ENCODE data around the gene RPL18A.
A peak's percentile ranks its signal among the peaks of the same experiment; 100 is the strongest.

RPL18A gene

GRCh38 chr19:17859533-17860330 lies at the start of gene RPL18A:
Gene RPL18A (plus strand): TSS chr19:17859910. CDS start chr19:17859957, 47 bp downstream.
- DNase-seq, result peak; percentile 100

GRCh38 chr19:17811103-17811502 lies 48.6 kb upstream of the RPL18A start:
- no peak for DNase-seq

DNA sequence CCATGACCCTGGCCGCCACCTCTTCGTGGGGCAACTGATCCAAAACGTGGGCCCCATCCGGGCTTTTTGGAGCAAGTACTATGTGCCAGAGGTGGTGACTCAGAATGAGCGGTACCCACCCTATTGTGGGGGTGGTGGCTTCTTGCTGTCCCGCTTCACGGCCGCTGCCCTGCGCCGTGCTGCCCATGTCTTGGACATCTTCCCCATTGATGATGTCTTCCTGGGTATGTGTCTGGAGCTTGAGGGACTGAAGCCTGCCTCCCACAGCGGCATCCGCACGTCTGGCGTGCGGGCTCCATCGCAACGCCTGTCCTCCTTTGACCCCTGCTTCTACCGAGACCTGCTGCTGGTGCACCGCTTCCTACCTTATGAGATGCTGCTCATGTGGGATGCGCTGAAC lies 48.0 kb upstream of the RPL18A start:
- no peak for DNase-seq

- no peak for DNase-seq
Observed at GRCh38 chr19:17812099-17812498, 47.6 kb upstream of the RPL18A start.

GRCh38 chr19:17817668-17818363 lies 41.9 kb upstream of the RPL18A start:
- no peak for DNase-seq

DNA sequence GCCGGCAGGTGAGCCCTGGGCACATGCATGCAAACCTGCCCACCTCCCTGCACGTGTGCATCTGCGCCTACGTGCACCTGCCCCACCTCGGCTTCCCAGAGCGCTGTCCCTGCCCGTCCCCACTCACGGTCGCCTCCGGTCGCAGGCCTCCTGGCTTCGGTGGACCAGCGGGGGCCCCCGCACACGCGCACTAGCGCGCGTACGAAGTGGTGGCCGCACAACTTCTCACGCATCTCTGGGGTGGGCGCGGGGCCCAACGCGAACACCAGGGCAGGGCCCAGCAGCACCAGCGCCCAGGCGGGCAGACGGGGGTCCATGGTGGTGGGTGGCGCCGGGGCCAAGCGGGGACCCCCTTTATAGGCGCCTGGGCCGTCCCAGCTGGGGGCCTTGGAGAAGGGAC lies 38.5 kb upstream of the RPL18A start, which contains the start of gene INSL3:
TSS of gene INSL3 (minus strand) at position 330 of the 400 bp plus-strand sequence. CDS start at position 317, 13 bp downstream.
- no peak for DNase-seq

DNA sequence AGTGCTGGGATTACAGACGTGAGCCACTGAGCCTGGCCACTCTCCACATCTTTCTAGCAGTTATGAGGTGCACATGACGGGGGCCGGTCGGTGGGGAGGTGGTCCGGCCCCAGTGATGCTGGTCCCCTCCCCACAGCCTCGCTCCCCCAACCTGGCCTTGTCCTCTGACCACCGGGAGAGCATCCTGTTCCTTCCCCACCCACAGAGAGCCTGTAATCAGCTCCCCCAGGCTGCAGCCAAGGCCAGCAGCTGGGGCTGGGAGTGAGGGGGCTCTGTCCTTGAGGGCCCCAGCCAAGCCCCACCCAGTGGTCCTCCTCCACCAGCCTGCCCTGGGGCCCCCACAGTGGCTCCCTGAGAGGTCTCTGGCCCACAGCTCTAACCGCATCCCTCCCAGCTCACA lies 35.4 kb upstream of the RPL18A start:
- DNase-seq, result no peak

GRCh38 chr19:17826508-17827056 lies 33.1 kb upstream of the RPL18A start:
- DNase-seq, result no peak

- DNase-seq, result no peak
Observed at GRCh38 chr19:17829855-17830566, 29.7 kb upstream of the RPL18A start.

GRCh38 chr19:17830567-17831418 lies 28.9 kb upstream of the RPL18A start:
- DNase-seq, result peak; percentile 45 to 57

DNA sequence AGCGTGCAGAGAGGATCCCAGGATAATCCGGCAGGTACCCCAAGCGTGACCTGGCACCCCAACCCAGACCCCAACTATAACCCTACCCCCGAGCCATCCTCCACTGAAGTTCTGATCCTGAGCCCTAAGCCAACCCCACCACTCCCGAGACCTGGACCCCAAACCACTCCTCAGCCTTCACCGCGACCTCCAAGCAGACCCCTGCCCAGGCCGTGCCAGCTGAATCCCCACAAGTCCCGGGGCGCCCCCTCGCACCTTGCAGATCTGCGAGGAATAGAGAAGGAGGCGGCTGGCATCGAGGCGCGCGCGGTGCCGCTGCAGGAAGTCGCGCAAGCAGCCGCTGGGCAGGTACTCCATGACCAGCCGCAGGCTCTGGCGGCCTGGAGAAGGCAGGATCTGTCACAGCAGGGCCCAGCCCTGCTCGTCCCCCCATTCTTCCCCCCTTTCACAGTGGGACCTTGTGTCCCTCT lies 28.3 kb upstream of the RPL18A start:
- DNase-seq, result no peak

DNA sequence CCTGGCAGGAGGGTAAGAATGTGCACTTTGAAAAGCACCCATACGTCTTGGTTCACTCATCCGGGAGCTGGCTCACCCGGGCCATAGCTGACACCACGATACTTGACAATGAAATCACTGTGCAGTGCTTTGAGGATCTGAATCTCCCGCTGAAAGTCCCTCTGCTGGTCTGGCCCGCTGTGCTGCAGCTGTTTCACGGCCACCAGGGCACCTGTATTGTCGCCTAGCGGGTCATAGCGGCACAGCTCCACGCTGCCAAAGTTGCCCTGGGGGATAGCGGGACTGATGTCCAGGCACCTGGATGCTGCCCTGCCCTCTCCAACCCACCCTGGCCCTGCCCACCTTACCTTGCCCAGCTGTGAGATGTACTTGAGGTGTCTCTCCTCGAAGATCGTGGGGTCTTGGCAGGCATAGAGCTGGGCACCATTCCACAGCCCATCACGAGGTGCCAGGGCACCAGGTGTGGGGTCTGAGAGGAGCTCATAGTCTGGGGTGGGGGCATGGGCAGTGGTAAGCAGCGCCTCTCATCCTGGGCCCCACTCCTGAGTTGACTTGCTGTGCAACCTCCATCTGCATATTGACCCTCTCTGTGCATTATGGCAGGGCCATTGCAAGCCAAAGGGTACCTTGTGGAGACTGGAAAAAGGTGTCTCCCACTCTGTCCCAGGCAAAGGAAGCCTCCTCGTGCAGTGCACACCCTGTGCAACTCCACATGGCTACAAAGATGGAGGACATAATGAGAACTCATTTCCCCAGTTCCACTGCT lies 27.1 kb upstream of the RPL18A start:
- no peak for DNase-seq

DNA sequence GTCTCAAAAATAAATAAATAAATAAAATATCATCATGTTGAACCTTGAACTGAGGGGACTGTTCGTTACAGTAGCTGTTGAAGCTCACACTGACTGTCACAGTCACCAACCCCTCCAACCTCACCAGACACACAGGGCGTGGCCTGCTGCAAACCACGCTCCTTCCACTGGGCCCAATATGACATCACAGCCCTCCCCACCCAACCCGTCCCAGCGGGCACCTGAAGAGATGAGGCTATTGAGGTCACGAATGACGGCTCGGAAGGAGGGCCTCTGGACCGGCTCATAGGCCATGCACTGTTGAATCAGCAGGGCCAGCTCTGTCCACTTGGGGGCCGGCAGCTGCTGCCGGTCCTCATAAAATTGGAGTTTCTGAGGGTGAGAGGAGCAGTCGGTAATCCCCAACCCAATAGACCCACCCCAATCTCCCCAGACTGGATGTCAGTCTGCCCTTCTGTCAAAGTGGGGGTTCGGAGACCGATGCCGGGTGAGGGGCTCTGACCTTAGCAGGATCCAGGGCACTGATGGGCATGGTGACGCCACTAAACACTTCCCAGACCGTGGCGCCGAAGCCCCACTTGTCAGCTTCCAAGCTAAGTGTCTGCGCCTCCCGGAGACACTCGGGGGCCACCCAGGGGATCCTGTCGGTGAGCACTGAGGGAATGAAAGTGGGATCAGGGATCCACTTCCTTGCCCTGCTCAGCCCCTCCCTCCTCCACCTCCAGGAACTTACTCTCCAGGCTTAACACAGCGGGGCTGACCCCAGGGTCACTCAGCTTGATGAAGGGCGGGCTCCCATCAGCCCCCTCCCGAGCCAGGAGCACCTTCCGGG lies 25.1 kb upstream of the RPL18A start:
- peak in 1 of 2 donors; percentile 25 for DNase-seq

DNA sequence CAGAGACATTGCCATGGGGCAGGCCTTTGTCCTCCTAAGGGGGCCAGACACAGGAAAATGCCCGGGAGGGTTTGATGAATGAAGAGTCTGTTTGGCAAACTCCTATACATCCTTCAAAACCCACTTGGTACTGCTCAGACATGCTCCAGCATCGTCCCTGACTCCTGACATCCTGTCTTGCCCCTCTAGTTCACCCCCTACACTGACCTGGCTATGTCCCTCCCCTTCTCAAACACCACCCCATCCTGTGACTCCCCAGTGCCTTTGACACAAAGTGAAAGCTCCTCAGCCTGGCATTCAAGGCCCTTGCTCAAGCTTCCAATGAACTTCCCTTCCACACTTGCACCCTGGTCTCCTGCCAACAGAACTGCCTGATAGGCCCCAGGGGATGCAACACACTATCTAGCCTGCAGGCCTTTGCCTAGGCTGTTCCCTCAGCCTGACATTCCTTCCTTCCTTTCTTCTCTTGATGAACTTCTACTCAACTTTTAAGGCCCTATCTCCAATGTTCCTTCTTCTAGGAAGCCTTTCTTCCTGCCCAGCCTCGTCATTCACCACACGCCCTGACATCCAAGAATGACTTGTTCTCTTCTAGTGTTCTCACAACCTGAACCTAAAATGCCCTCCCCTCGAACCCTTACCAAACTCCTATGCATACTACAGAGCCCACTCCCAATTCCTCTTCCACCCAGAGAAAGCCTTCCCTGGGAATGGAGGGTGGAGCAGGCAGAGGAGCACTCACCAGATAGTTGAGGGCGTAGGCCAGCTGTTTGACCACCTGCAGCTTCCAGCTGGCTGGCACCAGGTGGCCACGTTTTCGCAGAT lies 24.3 kb upstream of the RPL18A start:
- DNase-seq, result no peak

DNA sequence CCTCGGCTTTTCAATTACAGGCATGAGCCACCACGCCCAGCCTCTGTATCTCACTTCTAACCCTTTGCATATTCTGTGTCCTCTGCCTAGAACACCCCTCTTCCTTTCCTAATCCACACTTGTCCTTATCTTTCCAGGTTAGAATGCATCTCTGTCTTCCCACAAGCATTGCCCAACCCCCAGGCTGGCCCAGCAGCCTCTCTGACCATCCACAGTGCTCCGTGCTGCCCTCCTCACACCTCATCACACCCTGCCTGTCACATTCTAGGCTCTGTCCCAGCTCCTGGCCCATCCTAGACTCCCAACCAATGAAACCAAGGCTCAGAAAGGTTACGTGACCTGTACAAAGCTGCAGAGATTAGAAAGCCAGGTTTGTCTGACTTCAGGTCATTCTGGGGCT lies 23.2 kb upstream of the RPL18A start:
- no peak for DNase-seq

GRCh38 chr19:17837972-17838371 lies 21.7 kb upstream of the RPL18A start:
- no peak for DNase-seq

- no peak for DNase-seq
Observed at GRCh38 chr19:17840019-17840418, 19.7 kb upstream of the RPL18A start.

DNA sequence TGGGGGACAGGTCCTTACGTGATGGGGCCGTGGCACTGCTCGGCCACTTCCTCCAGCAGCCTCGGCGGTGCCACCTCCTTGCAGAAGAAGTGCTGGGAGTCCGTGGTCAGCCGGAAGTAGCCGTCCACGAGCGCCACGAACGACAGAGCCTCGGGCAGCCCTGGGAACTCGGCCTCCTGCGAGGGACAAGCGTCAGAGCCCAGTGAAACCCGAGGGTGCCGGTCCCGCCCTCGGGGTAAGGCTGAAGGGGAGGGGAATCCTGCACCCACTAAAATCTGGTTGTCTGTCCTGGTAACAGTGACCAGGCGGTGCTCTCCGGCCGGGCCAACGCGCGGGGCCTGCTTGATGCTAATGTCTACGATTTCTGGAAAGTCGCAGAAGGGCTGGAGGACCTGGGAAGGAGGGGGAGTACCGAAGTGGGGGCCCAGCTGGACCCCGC lies 18.3 kb upstream of the RPL18A start:
- DNase-seq, result no peak
